NCI-H748 (cell line): ENCODE data around the gene PIK3R3.
"Not testable (repeated sequence)": the region's sequence is repeated elsewhere in the genome, so short reads cannot be mapped to it uniquely, and the experiment has no call there.

ENCODE experiments used
- DNase-seq: peaks from one replicate; lab custom pipeline; 2025; ENCODE audit not compliant: unreplicated experiment; lab: John Stamatoyannopoulos, UW

PIK3R3 gene

GRCh38 chr1:46070164-46070814 lies 62.1 kb downstream of the PIK3R3 start:
- DNase-seq: no peak

- DNase-seq: no peak
Measured at GRCh38 chr1:46068525-46068924, 63.9 kb downstream of the PIK3R3 start.

GRCh38 chr1:46067652-46068051 lies 64.8 kb downstream of the PIK3R3 start:
- no peak for DNase-seq

GRCh38 chr1:46065405-46065804 lies 67.0 kb downstream of the PIK3R3 start:
- no peak for DNase-seq

GRCh38 chr1:46064708-46065107 lies 67.7 kb downstream of the PIK3R3 start:
- no peak for DNase-seq

- DNase-seq: no peak
Measured at GRCh38 chr1:46062651-46063319, 69.6 kb downstream of the PIK3R3 start.

GRCh38 chr1:46061146-46061545 lies 71.3 kb downstream of the PIK3R3 start:
- no peak for DNase-seq

GRCh38 chr1:46058936-46059335 lies 73.5 kb downstream of the PIK3R3 start:
- DNase-seq: no peak

- no peak for DNase-seq
Measured at GRCh38 chr1:46057781-46058180, 74.6 kb downstream of the PIK3R3 start.

- not testable (repeated sequence) for DNase-seq
Measured at GRCh38 chr1:46057215-46057614, 75.2 kb downstream of the PIK3R3 start.

GRCh38 chr1:46056325-46056724 lies 76.1 kb downstream of the PIK3R3 start:
- no peak for DNase-seq

- DNase-seq: no peak
Measured at GRCh38 chr1:46053734-46054133, 78.7 kb downstream of the PIK3R3 start.

- no peak for DNase-seq
Measured at GRCh38 chr1:46044116-46044515, 88.3 kb downstream of the PIK3R3 start.

- DNase-seq: no peak
Measured at GRCh38 chr1:46043458-46044017, 88.9 kb downstream of the PIK3R3 start.

GRCh38 chr1:46041974-46042373 lies 90.5 kb downstream of the PIK3R3 start:
- DNase-seq: no peak

GRCh38 chr1:46041551-46041950 lies 90.9 kb downstream of the PIK3R3 start:
- no peak for DNase-seq

- DNase-seq: peak; percentile 37
Measured at GRCh38 chr1:46039571-46040052, 92.8 kb downstream of the PIK3R3 start.

- peak; percentile 80 for DNase-seq
Measured at GRCh38 chr1:46036894-46037839, 95.3 kb downstream of the PIK3R3 start.

GRCh38 chr1:46034601-46035516 lies 97.6 kb downstream of the PIK3R3 start:
- DNase-seq: no peak
